Right lobe of liver (tissue), 4 donors: ENCODE measurements around the gene LPAR3.

ENCODE experiments used
- POLR2A ChIP-seq: fragments of 450-650 bp; IDR thresholded peaks from one replicate; pipeline ENCODE4 v1.6.1; 2017; ENCODE audit warnings: antibody characterized with exemption, mild to moderate bottlenecking
- TF ChIP-seq, protein P1 (sequence below), 4 donors: fragments of 200-600 bp in 3 of 4; fragments of 450-650 bp in 1 of 4; IDR thresholded peaks; one replicate each; pipeline versions ENCODE4 v1.5.1 to v1.8.0; 2016 to 2022; ENCODE audit warnings: antibody characterized with exemption in 4 of 4, mild to moderate bottlenecking in 2 of 4
- donor health status: DM: no; HTN: no; CAD: no.
- donor health status: DM: no; HTN: no; CAD: no.
- donor health status: DM: no; HTN: yes; CAD: no.

DNA sequence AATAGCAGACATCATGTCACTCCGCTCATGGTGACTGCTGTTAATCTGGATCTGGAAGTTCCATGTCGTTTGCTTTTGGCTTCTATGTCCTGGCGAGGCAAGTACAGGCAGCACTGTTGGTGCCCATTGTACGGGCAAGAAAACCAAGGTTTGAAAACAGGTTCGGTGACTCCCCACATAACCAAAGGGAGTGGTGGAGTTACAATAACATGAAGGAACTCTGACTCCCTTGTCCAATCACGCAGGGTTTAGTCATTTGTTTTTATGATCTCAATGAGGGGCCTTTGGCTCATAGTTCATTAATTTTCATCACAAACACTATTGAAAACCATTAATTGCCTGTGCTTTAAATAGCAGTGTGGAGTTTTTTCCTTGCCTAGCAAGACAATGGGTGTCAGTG lies 119.8 kb downstream of the LPAR3 start:
- TF ChIP-seq, protein P1, sequence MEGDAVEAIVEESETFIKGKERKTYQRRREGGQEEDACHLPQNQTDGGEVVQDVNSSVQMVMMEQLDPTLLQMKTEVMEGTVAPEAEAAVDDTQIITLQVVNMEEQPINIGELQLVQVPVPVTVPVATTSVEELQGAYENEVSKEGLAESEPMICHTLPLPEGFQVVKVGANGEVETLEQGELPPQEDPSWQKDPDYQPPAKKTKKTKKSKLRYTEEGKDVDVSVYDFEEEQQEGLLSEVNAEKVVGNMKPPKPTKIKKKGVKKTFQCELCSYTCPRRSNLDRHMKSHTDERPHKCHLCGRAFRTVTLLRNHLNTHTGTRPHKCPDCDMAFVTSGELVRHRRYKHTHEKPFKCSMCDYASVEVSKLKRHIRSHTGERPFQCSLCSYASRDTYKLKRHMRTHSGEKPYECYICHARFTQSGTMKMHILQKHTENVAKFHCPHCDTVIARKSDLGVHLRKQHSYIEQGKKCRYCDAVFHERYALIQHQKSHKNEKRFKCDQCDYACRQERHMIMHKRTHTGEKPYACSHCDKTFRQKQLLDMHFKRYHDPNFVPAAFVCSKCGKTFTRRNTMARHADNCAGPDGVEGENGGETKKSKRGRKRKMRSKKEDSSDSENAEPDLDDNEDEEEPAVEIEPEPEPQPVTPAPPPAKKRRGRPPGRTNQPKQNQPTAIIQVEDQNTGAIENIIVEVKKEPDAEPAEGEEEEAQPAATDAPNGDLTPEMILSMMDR (IDR thresholded peaks at IDR 0.05): no peak
- TF ChIP-seq POLR2A: no peak
